Calu3 (cell line): ENCODE data around the gene TRAPPC6A. TPM values are rescaled to one million over a fixed set of nuclear protein-coding genes. Genes with fewer than 3 reads are reported as not detected.

Experiments
- BruUV-seq: library from RNA; stranded (reverse); fragments of 400-500 nt; replicated peaks from 2 replicates; lab custom pipeline; 2021; lab: Mats Ljungman, UMichigan
- CTCF ChIA-PET: fragments of 300-600 bp; sonication (Branson Sonifier 250); formaldehyde crosslinking; loops from one replicate; lab custom pipeline; 2022; ENCODE audit warnings: antibody characterized with exemption; lab: Charles Lee
- DNase-seq: peaks from one replicate; pipeline ENCODE4 v3.0.0; 2022
- H3K27ac Mint-ChIP-seq: one replicate; pipeline ENCODE4 v1.8.0; 2022; ENCODE audit warnings: mixed read lengths; ENCODE audit not compliant: unreplicated experiment
- H3K27me3 Mint-ChIP-seq: one replicate; pipeline ENCODE4 v1.8.0; 2022; ENCODE audit warnings: mixed read lengths; ENCODE audit not compliant: unreplicated experiment
- H3K36me3 Mint-ChIP-seq: one replicate; pipeline ENCODE4 v1.8.0; 2022; ENCODE audit warnings: mild to moderate bottlenecking, moderate library complexity, mixed read lengths; ENCODE audit not compliant: insufficient read depth, unreplicated experiment
- H3K4me1 Mint-ChIP-seq: one replicate; pipeline ENCODE4 v1.8.0; 2022; ENCODE audit warnings: mild to moderate bottlenecking, low read depth, mixed read lengths; ENCODE audit not compliant: unreplicated experiment
- H3K4me3 Mint-ChIP-seq: one replicate; pipeline ENCODE4 v1.8.0; 2022; ENCODE audit warnings: mild to moderate bottlenecking, low read depth, moderate library complexity, mixed read lengths; ENCODE audit not compliant: unreplicated experiment
- H3K9me3 Mint-ChIP-seq: one replicate; pipeline ENCODE4 v1.8.0; 2022; ENCODE audit warnings: low read depth, mixed read lengths; ENCODE audit not compliant: unreplicated experiment
- intact Hi-C: fragments of 100-400 bp; cut with micrococcal nuclease; formaldehyde crosslinking; loops from one replicate; pipeline ENCODE4 v1.10.0; 2022; ENCODE audit not compliant: unreplicated experiment
- total RNA-seq: library from RNA; stranded (reverse); gene quantifications from 2 replicates; pipeline ENCODE4 v1.2.3, GENCODE V29; 2022
- TF ChIP-seq, protein P1 (sequence below): fragments of 200-600 bp; IDR thresholded peaks from one replicate; pipeline ENCODE4 v1.8.0; 2022; ENCODE audit warnings: antibody characterized with exemption; ENCODE audit not compliant: unreplicated experiment

Gene TRAPPC6A
- total RNA-seq, 1 experiment from 2014 or later: 55.7 TPM

DNA sequence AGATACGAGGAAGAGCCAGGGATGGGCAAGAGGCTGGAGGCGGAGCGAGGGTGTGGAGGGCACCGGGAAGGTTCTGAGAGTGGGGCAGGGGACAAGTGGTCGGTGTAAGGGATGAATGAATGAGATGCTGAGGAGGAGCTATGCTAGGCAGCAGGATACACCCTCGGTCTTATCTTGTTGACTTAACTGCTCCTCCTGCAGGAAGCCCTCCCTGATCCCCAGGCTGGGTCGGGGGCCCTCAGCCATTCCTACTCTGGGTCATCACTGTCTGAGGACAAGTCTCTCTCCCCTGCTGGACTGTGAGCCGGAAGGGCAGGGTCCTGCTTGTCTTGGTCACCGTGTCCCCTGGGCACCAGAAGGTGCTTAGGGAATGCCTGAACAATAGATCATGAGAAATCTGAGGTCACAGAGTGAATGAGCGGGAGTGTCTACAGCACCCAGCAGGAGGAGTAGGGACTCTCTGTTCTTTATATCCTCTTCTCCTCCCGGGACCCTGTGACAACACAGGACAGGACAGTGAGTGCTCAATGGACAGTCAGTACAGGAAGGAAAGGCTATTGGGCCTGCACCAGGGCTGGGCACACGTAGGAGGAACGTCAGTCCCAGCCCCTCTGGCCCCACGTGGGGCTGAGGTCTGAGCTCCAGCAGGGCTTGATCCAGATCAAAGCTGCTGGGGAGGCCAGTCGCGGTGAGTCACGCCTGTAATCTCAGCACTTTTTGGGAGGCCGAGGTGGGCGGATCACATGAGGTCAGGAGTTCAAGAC, 23.8 kb downstream of the TRAPPC6A start:
- DNase-seq: peak; percentile 78
- Mint-ChIP-seq H3K9me3 (no peaks in the 10 kb centered on the region), H3K27me3 (peaks cover 25% of the 10 kb centered on the region), H3K36me3 (peaks cover 51% of the 10 kb centered on the region), H3K4me1 (peaks cover 28% of the 10 kb centered on the region), H3K27ac (peak overlapping the region; percentile 75), H3K4me3 (peak overlapping the region; percentile 20)
- BruUV-seq: no TSS peak
- intact Hi-C loops: no loop called here
- CTCF ChIA-PET: interaction anchor here (0.5 to 1.5 kb wide), 6 partner anchors 17 to 1702 kb away, joined by 3 to 11 read pairs (median 4); partner anchors contain the start of genes BLOC1S3 and TRAPPC6A
- TF ChIP-seq, protein P1, sequence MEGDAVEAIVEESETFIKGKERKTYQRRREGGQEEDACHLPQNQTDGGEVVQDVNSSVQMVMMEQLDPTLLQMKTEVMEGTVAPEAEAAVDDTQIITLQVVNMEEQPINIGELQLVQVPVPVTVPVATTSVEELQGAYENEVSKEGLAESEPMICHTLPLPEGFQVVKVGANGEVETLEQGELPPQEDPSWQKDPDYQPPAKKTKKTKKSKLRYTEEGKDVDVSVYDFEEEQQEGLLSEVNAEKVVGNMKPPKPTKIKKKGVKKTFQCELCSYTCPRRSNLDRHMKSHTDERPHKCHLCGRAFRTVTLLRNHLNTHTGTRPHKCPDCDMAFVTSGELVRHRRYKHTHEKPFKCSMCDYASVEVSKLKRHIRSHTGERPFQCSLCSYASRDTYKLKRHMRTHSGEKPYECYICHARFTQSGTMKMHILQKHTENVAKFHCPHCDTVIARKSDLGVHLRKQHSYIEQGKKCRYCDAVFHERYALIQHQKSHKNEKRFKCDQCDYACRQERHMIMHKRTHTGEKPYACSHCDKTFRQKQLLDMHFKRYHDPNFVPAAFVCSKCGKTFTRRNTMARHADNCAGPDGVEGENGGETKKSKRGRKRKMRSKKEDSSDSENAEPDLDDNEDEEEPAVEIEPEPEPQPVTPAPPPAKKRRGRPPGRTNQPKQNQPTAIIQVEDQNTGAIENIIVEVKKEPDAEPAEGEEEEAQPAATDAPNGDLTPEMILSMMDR: no peak

DNA sequence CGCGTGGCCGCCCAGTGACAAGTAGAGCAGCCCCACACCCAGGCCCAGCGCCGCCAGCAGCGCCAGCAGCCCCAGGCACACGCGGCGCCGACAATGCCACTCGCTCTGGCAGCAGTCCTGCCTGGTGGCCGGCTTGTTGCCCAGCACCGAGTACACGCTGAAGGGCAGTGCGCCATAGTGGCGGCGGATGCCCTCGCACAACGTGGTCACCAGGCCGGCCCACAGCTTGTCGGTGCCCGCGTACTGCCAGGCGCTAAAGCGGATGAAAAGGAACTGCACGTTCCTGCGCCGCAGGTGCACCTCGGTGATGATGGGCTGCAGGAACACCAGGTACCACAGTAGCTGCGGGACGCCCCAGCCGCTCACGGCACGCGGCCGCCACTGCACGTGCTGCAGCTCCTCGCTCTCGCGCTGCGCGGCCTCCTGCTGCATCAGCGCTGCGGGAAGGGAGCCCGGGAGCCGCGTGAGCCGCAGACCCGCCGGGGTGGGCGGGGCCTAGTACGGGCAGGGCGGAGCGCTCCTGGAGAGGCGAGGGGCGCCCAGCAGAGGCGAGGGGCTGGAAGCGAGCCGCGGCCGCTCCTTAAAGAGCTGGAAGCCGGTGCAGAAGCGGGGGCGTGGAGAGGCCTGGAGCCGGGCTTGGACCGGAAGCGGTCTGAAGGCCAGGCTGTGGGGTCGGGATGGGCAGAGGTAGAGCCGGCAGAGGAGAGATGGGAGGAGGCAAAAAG, 24.5 kb downstream of the TRAPPC6A start:
- CTCF ChIA-PET: interaction anchor here (0.6 kb wide), 2 partner anchors 154 to 1702 kb away, joined by 4 read pairs; no protein-coding TSS in a partner anchor
- Mint-ChIP-seq H3K4me1 (peaks cover 28% of the 10 kb centered on the region), H3K27me3 (peaks cover 21% of the 10 kb centered on the region), H3K36me3 (peaks cover 44% of the 10 kb centered on the region), H3K27ac (peak overlapping the region; percentile 75), H3K4me3 (peak overlapping the region; percentile 20), H3K9me3 (no peaks in the 10 kb centered on the region)
- BruUV-seq: no TSS peak
- intact Hi-C loops: no loop called here
- no peak for DNase-seq
- TF ChIP-seq, protein P1: no peak

DNA sequence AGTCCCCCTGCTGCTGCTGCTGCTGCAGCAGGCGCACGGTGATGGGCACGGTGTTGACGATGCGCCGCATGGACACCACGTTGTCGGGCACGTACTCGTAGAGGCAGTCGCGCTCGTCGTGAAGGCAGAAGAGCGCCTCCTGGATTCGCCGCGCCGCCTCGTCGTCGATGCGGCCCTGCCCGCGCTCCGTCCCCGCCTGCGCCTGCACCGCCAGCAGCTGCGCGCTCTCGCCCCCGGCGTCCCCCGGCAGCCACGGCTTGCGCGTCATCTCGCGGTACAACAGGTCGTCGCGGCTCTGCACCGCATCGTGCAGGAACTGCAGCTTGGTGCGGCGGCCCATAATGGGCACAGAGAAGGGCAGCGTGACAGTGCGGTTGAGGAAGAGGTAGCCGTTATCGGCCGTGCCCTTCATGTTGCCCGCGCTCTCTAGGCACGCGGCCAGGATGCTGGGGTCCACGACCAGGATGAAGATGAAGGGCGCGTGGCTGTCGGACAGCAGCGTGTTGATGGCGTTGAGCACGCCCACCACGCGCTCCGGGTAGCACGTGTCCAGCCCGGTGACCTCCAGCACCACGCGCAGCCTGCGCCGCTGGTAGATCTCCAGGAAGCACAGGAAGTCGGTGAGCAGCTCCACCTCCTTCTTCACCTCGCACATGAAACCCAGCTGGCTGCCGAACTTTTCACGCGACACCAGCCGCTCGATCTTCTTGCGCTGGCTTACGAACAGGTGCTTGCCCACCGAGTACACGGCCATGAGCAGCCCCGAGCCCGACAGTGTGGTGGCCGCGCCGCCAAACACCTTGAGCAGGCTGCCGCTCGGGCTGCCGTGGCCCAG, 25.3 kb downstream of the TRAPPC6A start:
- intact Hi-C loops: no loop called here

More for the DNA sequence above, 25.3 kb downstream of the TRAPPC6A start:
- no peaks in the 10 kb centered on the region for H3K9me3 Mint-ChIP-seq
- H3K27ac Mint-ChIP-seq: no peak overlapping the region
- BruUV-seq: no TSS peak
- TF ChIP-seq, protein P1: no peak
- peaks cover 28% of the 10 kb centered on the region for H3K4me1 Mint-ChIP-seq
- peaks cover 38% of the 10 kb centered on the region for H3K36me3 Mint-ChIP-seq
- peaks cover 13% of the 10 kb centered on the region for H3K27me3 Mint-ChIP-seq
- no peak for DNase-seq
- no peak overlapping the region for H3K4me3 Mint-ChIP-seq
- CTCF ChIA-PET: interaction anchor here (0.6 kb wide), 1 partner anchor 154 kb away, joined by 4 read pairs; no protein-coding TSS in a partner anchor
